GM23248 (cell line): Measurements from ENCODE around the gene TUBB3.

Experiments
- EZH2 ChIP-seq: fragments of 200-600 bp; sonication (generic); IDR thresholded peaks from 2 replicates; pipeline ENCODE4 v1.6.1; 2018; ENCODE audit warnings: antibody characterized with exemption, mild to moderate bottlenecking; ENCODE audit not compliant: insufficient read depth, poor library complexity, severe bottlenecking
- EZH2phosphoT487 ChIP-seq: fragments of 200-600 bp; sonication (generic); IDR thresholded peaks from 2 replicates; pipeline ENCODE4 v1.6.1; 2018; ENCODE audit warnings: antibody characterized with exemption, moderate library complexity, mild to moderate bottlenecking, low read depth; ENCODE audit not compliant: insufficient read depth

DNA sequence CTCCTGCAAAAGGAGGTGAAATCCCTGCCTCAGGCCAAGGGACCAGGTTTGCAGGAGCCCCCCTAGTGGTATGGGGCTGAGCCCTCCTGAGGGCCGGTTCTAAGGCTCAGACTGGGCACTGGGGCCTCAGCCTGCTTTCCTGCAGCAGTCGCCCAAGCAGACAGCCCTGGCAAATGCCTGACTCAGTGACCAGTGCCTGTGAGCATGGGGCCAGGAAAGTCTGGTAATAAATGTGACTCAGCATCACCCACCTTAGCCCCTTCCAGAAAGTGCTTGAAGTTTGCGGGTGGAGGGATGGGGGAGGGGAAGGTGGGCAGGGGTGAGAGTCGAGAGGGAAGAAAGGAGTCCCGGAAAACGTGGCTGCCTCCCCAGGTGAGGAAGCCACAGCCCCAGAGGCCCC lies 2.4 kb upstream of the TUBB3 start:
- TF ChIP-seq EZH2, result no peak
- TF ChIP-seq EZH2phosphoT487, result no peak
